GM12801 (cell line): ENCODE data around the gene TUBA4B.

Source experiments
- CTCF ChIP-seq: IDR thresholded peaks from one replicate; pipeline ENCODE4 v1.5.1; 2011; ENCODE audit warnings: control low read depth; ENCODE audit not compliant: insufficient read length; ENCODE audit errors: extremely low read depth

TUBA4B gene

GRCh38 chr2:219245899-219246230, 7.2 kb upstream of the TUBA4B start:
- no peak for TF ChIP-seq CTCF

- TF ChIP-seq CTCF: no peak
These were observed 6.5 kb upstream of the TUBA4B start for GRCh38 chr2:219246559-219246958.

GRCh38 chr2:219247678-219248642, 5.1 kb upstream of the TUBA4B start:
- TF ChIP-seq CTCF: no peak

- no peak for TF ChIP-seq CTCF
These were observed 4.2 kb upstream of the TUBA4B start for GRCh38 chr2:219248845-219249202.

- no peak for TF ChIP-seq CTCF
These were observed 3.7 kb upstream of the TUBA4B start for GRCh38 chr2:219249203-219249980.

- no peak for TF ChIP-seq CTCF
These were observed 2.8 kb upstream of the TUBA4B start for GRCh38 chr2:219250049-219250781.

GRCh38 chr2:219251656-219252055, 1.4 kb upstream of the TUBA4B start:
- no peak for TF ChIP-seq CTCF
